Activated CD8-positive, alpha-beta memory T cell treated with anti-CD3 and anti-CD28 coated beads, Interleukin-2, amount 50 U/mL, for 1 hour (primary cell): ENCODE measurements around the gene APOA5.
A peak's percentile ranks its signal among the peaks of the same experiment; 100 is the strongest.
"Not testable (repeated sequence)": the region's sequence is repeated elsewhere in the genome, so short reads cannot be mapped to it uniquely, and the experiment has no call there.

ENCODE experiments used
- DNase-seq: peaks from one replicate; pipeline ENCODE4 v3.0.0-alpha.2; 2020; ENCODE audit errors: extremely low read depth

Gene APOA5

GRCh38 chr11:116773203-116774097 lies 18.2 kb downstream of the APOA5 start:
- no peak for DNase-seq

- DNase-seq: peak; percentile 75
Measured at GRCh38 chr11:116772443-116773202, 19.1 kb downstream of the APOA5 start, which contains the start of gene BUD13. BUD13 (minus strand) TSS chr11:116772987; CDS start chr11:116772964, 23 bp downstream.

- no peak for DNase-seq
Measured at GRCh38 chr11:116771935-116772334, 19.7 kb downstream of the APOA5 start.

DNA sequence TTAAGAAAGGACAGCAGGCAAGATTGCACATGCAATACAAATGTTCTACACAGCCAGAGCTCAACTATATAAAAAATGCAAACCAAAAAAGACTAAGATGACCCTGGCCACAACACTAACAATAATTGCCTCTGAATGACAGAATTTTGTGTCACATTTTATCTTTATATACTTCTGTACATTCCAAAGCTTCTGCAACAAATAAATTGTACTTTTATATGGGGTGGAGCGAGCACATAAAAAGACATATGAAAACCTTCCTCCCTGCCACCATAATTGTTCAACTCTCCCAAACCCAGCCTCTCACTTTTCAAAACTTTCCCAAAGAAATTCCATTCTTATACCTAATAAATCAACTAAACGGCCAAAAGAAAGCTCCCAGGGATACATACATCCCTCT lies 29.5 kb downstream of the APOA5 start:
- no peak for DNase-seq

DNA sequence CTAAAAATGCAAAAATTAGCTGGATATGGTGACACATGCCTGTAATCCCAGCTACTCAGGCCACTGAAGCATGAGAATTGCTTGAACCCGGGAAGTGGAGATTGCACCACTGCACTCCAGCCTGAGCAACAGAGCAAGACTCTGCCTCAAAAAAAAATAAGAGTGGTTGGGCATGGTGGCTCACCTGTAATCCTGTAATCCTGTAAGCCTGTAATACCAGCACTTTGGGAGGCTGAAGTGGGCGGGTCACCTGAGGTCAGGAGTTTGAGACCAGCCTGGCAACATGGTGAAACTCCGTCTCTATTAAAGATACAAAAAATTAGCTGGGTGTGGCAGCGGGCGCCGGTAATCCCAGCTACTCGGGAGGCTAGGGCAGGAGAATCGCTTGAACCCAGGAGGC lies 35.6 kb downstream of the APOA5 start:
- DNase-seq: not testable (repeated sequence)

DNA sequence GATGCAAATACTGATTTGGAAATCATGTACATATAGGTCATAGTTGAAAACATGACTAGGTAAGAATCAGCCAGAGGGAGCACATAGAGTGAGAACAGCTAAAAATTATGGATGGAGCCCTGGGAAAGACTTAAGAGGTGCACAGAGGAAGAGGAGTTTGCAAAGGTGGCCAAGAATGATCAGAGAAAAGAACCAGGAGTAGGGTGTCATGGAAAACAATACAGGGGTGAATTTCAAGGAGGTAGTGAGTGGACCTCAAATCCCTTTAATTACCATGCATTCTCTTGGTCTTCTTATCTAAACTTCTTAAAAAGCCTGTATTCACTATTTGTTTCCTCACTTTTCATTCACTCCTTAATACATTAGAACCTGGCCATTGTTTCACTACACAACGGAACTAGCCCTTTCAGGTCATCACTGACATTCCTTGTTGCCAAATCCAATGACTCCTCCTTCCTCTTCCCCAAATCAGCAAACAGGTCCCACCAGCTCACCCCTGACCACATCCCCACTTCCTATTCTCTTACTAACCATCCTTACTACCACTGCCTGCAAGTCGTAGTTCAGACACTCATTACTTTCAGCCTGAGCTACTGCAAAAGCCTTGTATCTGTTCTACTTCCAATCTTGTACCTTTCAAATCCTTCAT lies 41.5 kb downstream of the APOA5 start:
- no peak for DNase-seq

DNA sequence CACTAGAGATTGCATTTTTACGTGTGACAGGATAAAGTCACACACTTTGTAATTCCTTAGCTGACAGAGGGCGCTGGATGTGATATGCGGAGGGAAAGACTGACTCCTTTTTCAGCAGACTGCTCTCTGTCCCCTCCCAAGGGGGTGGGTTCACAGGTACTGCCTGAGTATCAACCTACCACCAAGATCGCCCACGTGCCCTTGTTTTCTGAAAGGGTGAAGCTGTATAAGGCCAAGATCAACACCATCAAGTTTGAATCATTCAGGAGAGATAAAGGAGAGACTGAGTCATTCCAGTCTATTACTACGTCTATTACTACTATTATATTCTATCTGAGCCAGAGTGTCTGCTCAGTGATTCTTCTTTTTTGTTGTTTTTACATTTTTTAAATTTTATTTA lies 49.6 kb downstream of the APOA5 start:
- no peak for DNase-seq

- no peak for DNase-seq
Measured at GRCh38 chr11:116740741-116741140, 50.9 kb downstream of the APOA5 start.
